Fibroblast of lung (primary cell): ENCODE measurements around the gene FSIP1. TPM values are rescaled to one million over a fixed set of nuclear protein-coding genes. Genes with fewer than 3 reads are reported as not detected.
A peak's percentile ranks its signal among the peaks of the same experiment; 100 is the strongest.

Experiments used
- DNase-seq, 2 donors: peaks; one replicate each; pipeline versions ENCODE4 v3.0.0 to v3.0.0-alpha.2; 2010; ENCODE audit warnings: low read depth in 2 of 2
- H2AFZ ChIP-seq: 2 replicates; pipeline ENCODE4 v1.5.1; 2012; ENCODE audit warnings: low read length, control low read depth, inconsistent platforms
- H3K27ac ChIP-seq: 2 replicates; pipeline ENCODE4 v1.5.1; 2011; ENCODE audit warnings: low read length, control low read depth; ENCODE audit not compliant: insufficient read depth
- H3K27me3 ChIP-seq: 2 replicates; pipeline ENCODE4 v1.5.1; 2011; ENCODE audit warnings: mild to moderate bottlenecking, low read length; ENCODE audit not compliant: control insufficient read depth, insufficient read depth
- H3K36me3 ChIP-seq: 2 replicates; pipeline ENCODE4 v1.5.1; 2011; ENCODE audit warnings: low read length; ENCODE audit not compliant: control insufficient read depth, insufficient read depth
- H3K4me1 ChIP-seq: 2 replicates; pipeline ENCODE4 v1.5.1; 2011; ENCODE audit warnings: low read length; ENCODE audit not compliant: control insufficient read depth, insufficient read depth; ENCODE audit errors: extremely low read depth
- H3K4me2 ChIP-seq: 2 replicates; pipeline ENCODE4 v1.5.1; 2011; ENCODE audit warnings: low read length, control low read depth; ENCODE audit not compliant: insufficient read depth; ENCODE audit errors: extremely low read depth
- H3K4me3 ChIP-seq, 4 experiments: fragments of 200-600 bp in 1 of 4; sonication (generic) in 1 of 4; replicated peaks in 1 of 4; 2 replicates each; pipeline ENCODE4 v1.5.1; 2011 to 2016; ENCODE audit warnings: low read length in 4 of 4, low read depth in 3 of 4, mild to moderate bottlenecking in 3 of 4, control low read depth in 2 of 4, inconsistent platforms in 1 of 4, mixed read lengths in 1 of 4; ENCODE audit not compliant: insufficient read depth in 1 of 4; ENCODE audit errors: control extremely low read depth in 1 of 4
- H3K79me2 ChIP-seq: 2 replicates; pipeline ENCODE4 v1.5.1; 2012; ENCODE audit warnings: mild to moderate bottlenecking, low read length, inconsistent platforms; ENCODE audit not compliant: control insufficient read depth, insufficient read depth
- H3K9ac ChIP-seq: 2 replicates; pipeline ENCODE4 v1.5.1; 2011; ENCODE audit warnings: mild to moderate bottlenecking, low read length, control low read depth; ENCODE audit not compliant: insufficient read depth
- H3K9me3 ChIP-seq: 2 replicates; pipeline ENCODE4 v1.5.1; 2012; ENCODE audit warnings: low read depth, low read length; ENCODE audit not compliant: control insufficient read depth, insufficient read depth
- H4K20me1 ChIP-seq: 2 replicates; pipeline ENCODE4 v1.5.1; 2011; ENCODE audit warnings: low read length; ENCODE audit not compliant: control insufficient read depth, insufficient read depth; ENCODE audit errors: extremely low read depth
- EZH2 ChIP-seq: IDR thresholded peaks from 2 replicates; pipeline ENCODE4 v1.5.1; 2012; ENCODE audit warnings: low read length, control low read depth, mild to moderate bottlenecking; ENCODE audit errors: missing control alignments
- polyA plus RNA-seq, 2 donors: library from polyadenylated mRNA; depleted of rRNA in 1 of 2; stranded (reverse) in 1 of 2; unstranded in 1 of 2; fragments of >200 nt; gene quantifications; 2 replicates each; pipeline ENCODE4 v1.2.1, GENCODE V29; 2011 to 2012; ENCODE audit warnings: missing spikeins in 1 of 2
- total RNA-seq: library from RNA; depleted of rRNA; stranded (reverse); fragments of >200 nt; gene quantifications from 2 replicates; pipeline ENCODE4 v1.2.1, GENCODE V29; 2014
- TF ChIP-seq, protein P1 (sequence below), 2 donors: IDR thresholded peaks in 1 of 2; conservative IDR thresholded peaks in 1 of 2; 1 replicate in 1 of 2; 2 replicates in 1 of 2; pipeline ENCODE4 v1.5.1; 2011 to 2012; ENCODE audit warnings: low read length in 2 of 2, control low read depth in 1 of 2, inconsistent platforms in 1 of 2, low read depth in 1 of 2, mild to moderate bottlenecking in 1 of 2

The FSIP1 gene
- total and polyA plus RNA-seq, 2 donors (not counting 1 experiment from before 2014, with no cell fraction given), result 0.50 to 5.1 TPM

DNA sequence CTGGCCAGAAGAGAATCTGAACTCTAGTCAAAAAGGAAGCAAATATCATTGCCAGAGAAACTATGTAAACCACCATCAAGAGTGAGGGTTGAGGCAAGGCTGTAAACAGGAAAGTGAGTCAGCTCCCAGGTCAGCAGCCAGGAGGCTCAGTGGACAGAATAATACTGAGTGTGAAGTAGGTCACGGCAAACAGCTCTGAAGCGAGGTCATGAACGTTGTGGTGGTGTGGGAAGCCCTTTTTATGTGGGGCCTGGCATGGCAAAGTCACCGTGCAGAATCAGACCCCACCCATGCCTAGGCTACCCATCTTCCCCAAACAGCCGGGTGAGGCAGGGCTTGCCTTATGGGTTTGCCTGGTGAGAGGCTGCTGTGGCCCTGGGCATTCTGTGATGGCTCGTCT lies 157.8 kb downstream of the FSIP1 start:
- no peak for TF ChIP-seq EZH2
- TF ChIP-seq, protein P1, sequence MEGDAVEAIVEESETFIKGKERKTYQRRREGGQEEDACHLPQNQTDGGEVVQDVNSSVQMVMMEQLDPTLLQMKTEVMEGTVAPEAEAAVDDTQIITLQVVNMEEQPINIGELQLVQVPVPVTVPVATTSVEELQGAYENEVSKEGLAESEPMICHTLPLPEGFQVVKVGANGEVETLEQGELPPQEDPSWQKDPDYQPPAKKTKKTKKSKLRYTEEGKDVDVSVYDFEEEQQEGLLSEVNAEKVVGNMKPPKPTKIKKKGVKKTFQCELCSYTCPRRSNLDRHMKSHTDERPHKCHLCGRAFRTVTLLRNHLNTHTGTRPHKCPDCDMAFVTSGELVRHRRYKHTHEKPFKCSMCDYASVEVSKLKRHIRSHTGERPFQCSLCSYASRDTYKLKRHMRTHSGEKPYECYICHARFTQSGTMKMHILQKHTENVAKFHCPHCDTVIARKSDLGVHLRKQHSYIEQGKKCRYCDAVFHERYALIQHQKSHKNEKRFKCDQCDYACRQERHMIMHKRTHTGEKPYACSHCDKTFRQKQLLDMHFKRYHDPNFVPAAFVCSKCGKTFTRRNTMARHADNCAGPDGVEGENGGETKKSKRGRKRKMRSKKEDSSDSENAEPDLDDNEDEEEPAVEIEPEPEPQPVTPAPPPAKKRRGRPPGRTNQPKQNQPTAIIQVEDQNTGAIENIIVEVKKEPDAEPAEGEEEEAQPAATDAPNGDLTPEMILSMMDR (conservative IDR thresholded peaks at IDR 0.05 in 1 of 2, IDR thresholded peaks at IDR 0.05 in 1 of 2; ENCODE audit: low read depth in 1 of 2, low read length in 2 of 2), result peak in 1 of 2 donors; percentile 23
- no peaks in the 10 kb centered on the region for H3K27me3 ChIP-seq
- H3K79me2 ChIP-seq, result no peaks in the 10 kb centered on the region
- H4K20me1 ChIP-seq, result no peaks in the 10 kb centered on the region
- no peak overlapping the region for H3K4me3 ChIP-seq
- H3K4me2 ChIP-seq, result peak overlapping the region; percentile 5
- no peaks in the 10 kb centered on the region for H3K36me3 ChIP-seq
- no peaks in the 10 kb centered on the region for H3K9me3 ChIP-seq
- H3K9ac ChIP-seq, result no peak overlapping the region
- peaks cover 29% of the 10 kb centered on the region for H3K4me1 ChIP-seq
- DNase-seq, result peak; percentile 90 to 93
- no peak overlapping the region for H3K27ac ChIP-seq
- H2AFZ ChIP-seq, result no peak overlapping the region

DNA sequence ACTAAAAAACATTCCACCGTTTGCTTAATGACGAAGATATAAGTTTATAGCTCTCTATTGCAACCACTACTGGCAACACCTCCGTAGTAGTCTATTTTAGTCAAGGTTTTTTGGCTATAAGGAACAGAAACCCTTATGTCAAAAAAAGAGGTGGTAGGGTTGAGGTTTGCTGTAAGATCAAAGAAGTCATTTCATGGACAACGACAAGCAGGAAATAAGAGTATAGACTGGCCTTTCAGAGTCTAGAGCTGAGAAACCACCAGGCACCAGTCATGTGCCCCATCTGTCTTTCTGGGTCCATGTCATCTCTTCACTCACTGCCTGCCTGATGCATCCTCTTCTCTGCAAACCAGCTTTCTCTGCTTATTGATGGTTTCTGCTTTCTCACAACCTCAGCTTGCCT lies 159.1 kb downstream of the FSIP1 start:
- Histone ChIP-seq H3K9me3 (no peaks in the 10 kb centered on the region), H3K4me3 (no peak overlapping the region), H4K20me1 (no peaks in the 10 kb centered on the region), H2AFZ (no peak overlapping the region), H3K36me3 (no peaks in the 10 kb centered on the region), H3K27me3 (no peaks in the 10 kb centered on the region), H3K79me2 (no peaks in the 10 kb centered on the region), H3K4me1 (peaks cover 21% of the 10 kb centered on the region), H3K4me2 (no peak overlapping the region), H3K27ac (no peak overlapping the region), H3K9ac (no peak overlapping the region)
- TF ChIP-seq, protein P1 (conservative IDR thresholded peaks at IDR 0.05 in 1 of 2, IDR thresholded peaks at IDR 0.05 in 1 of 2; ENCODE audit: low read depth in 1 of 2, low read length in 2 of 2), result no peak
- no peak for TF ChIP-seq EZH2
- no peak for DNase-seq

DNA sequence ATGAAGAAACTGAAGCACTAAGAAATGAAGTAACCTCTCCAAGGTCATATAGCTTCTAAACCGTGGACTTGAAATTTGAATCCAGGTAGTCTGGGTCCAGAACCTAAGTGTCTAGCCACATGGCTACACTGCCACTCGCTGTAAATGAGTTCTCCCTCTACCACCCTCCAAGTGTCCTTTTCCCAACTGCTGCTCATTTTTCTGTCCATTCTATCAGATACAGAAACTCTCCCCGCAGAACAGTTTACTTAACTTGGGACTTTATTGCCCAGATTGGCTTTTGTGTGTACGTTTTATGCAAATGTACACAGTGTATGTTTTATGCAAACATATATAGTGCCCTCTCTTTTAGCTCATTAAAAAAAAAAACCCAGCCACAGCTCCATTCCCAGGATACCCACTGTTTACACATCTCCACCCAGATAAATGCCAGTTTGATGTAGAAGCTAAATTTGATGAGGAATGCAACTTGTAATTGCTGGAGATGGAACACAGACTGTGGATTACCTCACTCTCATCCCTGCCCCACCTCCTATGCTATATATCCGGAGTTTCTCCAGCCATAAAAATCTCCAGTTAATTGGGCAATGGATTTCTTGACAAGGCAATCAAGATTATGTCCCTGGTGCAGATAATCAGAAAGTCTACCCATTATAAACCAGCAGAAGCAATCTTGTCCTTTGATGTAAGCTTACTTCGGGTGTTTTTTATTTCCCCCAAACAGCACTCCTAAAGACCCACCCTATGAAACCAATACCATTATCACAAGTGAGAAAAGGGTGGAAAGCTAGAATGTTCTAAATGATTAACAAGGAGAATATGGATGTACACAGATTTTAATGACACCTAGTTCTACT lies 159.8 kb downstream of the FSIP1 start:
- Histone ChIP-seq H3K27me3 (no peaks in the 10 kb centered on the region), H3K27ac (no peak overlapping the region), H3K4me3 (no peak overlapping the region), H3K36me3 (no peaks in the 10 kb centered on the region), H4K20me1 (no peaks in the 10 kb centered on the region), H3K4me1 (peaks cover 17% of the 10 kb centered on the region), H3K4me2 (no peak overlapping the region), H2AFZ (no peak overlapping the region), H3K9ac (no peak overlapping the region), H3K79me2 (no peaks in the 10 kb centered on the region), H3K9me3 (no peaks in the 10 kb centered on the region)
- DNase-seq, result no peak
- TF ChIP-seq, protein P1 (conservative IDR thresholded peaks at IDR 0.05 in 1 of 2, IDR thresholded peaks at IDR 0.05 in 1 of 2; ENCODE audit: low read depth in 1 of 2, low read length in 2 of 2), result no peak
- no peak for TF ChIP-seq EZH2
